ENCODE measurements around the gene GLI3.

GLI3 gene

GRCh38 chr7:42076870-42077269, 160.1 kb downstream of the GLI3 start:
- H3K4me3 ChIP-seq (ENCODE audit: low read depth, low read length), result no peak overlapping the region

GRCh38 chr7:42075418-42075817, 161.6 kb downstream of the GLI3 start:
- no peak overlapping the region for H3K4me3 ChIP-seq (ENCODE audit: low read depth, low read length)
- no peak for DNase-seq (ENCODE audit: low read depth)
- TF ChIP-seq CTCF (IDR thresholded peaks at IDR 0.05; ENCODE audit: low read depth, low read length, missing control alignments), result no peak

More at GRCh38 chr7:42076870-42077269, 160.1 kb downstream of the GLI3 start:
- no peak for DNase-seq (ENCODE audit: low read depth)
- TF ChIP-seq CTCF (IDR thresholded peaks at IDR 0.05; ENCODE audit: low read depth, low read length, missing control alignments), result no peak

- H3K4me3 ChIP-seq (ENCODE audit: low read depth, low read length), result no peak overlapping the region
- no peak for DNase-seq (ENCODE audit: low read depth)
- TF ChIP-seq CTCF (IDR thresholded peaks at IDR 0.05; ENCODE audit: low read depth, low read length, missing control alignments), result no peak
These were observed 162.9 kb downstream of the GLI3 start for GRCh38 chr7:42074076-42074475.

GRCh38 chr7:42071372-42072261, 165.4 kb downstream of the GLI3 start:
- TF ChIP-seq CTCF (IDR thresholded peaks at IDR 0.05; ENCODE audit: low read depth, low read length, missing control alignments), result no peak
- no peak overlapping the region for H3K4me3 ChIP-seq (ENCODE audit: low read depth, low read length)
- no peak for DNase-seq (ENCODE audit: low read depth)

- TF ChIP-seq CTCF (IDR thresholded peaks at IDR 0.05; ENCODE audit: low read depth, low read length, missing control alignments), result no peak
- DNase-seq (ENCODE audit: low read depth), result no peak
- H3K4me3 ChIP-seq (ENCODE audit: low read depth, low read length), result no peak overlapping the region
These were observed 166.9 kb downstream of the GLI3 start for GRCh38 chr7:42070068-42070467.

GRCh38 chr7:42069590-42069989, 167.4 kb downstream of the GLI3 start:
- H3K4me3 ChIP-seq (ENCODE audit: low read depth, low read length), result no peak overlapping the region
- no peak for DNase-seq (ENCODE audit: low read depth)
- no peak for TF ChIP-seq CTCF (IDR thresholded peaks at IDR 0.05; ENCODE audit: low read depth, low read length, missing control alignments)

All from GM12864 (cell line).